ENCODE measurements around the gene PRICKLE2.
"Not testable (repeated sequence)": the region's sequence is repeated elsewhere in the genome, so short reads cannot be mapped to it uniquely, and the experiment has no call there.

PRICKLE2 gene

DNA sequence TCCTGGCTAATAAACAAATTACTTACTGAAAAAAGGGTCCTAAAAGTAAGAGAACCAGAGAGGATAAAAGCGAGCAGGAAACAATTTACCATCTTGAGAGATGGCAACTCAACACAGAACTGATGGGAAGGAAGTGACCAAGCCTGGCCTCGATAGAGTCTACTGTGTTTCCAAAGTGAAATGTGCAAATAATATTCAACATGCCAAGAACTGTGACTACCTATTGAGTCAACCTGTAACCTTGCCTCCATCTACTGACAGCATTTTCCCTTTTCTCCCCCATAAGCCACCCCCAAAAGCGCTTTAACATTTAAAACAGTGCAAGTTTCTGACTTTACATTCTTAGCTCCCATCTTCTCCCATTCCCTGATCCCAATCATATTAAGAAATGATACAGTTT is 126.6 kb downstream of the PRICKLE2 start:
- no peak for DNase-seq (ENCODE audit: low spot score)

GRCh38 chr3:64097920-64098319 is 127.3 kb downstream of the PRICKLE2 start:
- no peak for DNase-seq (ENCODE audit: low spot score)

DNA sequence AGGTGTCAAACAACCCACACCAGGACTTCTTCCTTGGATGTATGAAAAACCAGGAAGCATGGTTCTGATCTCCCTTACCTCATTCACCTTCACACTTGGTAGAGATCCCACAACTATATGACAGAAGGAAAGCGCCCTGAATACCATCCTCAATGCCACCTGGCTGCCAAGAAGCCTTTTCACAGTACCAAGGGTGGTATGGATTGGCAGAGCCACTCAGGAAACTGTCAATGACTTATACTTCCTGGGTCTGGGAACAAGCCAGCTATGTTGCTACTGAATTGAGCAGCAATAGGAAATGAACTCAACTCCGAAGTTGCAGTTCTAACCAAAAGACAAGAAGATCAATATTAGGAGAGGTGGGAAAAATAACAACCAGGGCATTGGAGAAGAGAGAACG is 129.5 kb downstream of the PRICKLE2 start:
- no peak for DNase-seq (ENCODE audit: low spot score)

DNA sequence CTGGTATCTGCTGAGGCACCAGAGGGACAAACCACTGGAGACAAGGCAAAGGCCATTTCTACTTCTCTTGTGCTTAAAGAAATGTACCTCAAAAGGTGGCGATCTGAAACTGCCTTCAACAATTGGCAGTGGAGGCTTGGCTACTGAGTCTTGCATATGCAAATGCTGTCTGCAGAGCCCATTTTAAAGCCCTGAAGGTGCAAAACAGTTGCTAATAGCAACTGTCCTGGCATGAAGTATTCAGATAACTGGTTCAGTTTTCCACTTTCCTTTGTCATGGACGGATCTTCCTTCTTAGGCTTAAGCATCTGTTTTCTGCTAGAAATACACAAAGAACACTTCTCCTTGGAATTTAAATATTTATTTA is 130.6 kb downstream of the PRICKLE2 start:
- no peak for DNase-seq (ENCODE audit: low spot score)

DNA sequence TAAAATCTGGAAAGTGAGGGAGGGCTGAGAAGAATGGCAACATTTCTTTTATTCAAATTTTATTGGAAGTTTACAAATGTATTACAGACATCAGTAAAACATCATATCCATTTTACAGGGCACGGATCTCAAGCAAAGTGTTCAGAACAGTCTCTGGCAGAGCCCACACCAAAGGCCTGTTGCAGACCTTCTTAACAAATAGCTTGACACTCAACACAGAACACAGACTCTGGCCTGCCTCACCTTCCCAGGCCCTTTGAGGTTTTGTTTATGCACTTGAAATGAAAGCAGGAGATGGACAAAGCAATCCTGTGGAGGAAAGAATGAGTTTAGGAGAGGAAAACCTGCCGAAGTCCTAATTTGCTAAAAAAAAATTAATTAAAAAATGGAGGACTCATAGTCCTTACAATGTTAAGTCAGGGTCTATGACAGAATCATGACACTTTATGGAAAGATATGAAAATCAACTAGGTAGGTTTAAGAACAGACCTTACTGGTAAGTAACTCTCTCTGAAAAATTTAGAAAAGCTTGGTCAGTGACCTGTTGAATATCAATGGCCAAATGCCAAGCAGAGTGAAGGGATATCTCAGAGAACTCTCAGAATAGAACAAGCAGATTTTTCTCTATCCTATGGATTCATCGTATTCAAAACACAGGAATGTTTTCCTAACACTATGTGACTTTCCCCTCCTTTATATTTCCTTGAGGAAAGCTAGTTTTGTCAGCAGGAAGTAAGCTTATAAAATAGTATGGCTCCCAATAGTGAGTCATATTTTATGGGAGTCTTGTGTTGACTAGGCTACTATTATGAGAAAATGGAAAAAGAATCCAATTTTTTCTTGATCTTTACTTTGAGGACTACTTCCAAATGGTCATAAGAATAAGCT is 131.2 kb downstream of the PRICKLE2 start:
- peak; percentile 12 for DNase-seq (ENCODE audit: low spot score)

DNA sequence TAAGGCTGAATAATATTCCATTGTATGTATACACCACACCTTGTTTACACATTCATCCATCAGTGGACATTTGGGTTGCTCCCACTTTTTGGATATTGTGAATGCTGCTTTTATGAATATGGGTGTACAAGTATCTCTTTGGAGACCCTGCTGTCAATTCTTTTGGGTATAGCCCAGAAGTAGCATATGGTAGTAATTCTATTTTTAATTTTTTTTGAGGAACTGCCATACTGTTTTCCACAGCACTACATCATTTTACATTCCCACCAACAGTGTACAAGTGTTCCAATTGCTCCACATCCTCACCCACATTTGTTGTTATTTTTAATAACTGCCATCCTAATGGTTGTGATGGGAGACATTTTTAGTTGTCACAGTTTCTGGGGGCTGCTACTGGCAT is 132.1 kb downstream of the PRICKLE2 start:
- DNase-seq (ENCODE audit: low spot score) = no peak

DNA sequence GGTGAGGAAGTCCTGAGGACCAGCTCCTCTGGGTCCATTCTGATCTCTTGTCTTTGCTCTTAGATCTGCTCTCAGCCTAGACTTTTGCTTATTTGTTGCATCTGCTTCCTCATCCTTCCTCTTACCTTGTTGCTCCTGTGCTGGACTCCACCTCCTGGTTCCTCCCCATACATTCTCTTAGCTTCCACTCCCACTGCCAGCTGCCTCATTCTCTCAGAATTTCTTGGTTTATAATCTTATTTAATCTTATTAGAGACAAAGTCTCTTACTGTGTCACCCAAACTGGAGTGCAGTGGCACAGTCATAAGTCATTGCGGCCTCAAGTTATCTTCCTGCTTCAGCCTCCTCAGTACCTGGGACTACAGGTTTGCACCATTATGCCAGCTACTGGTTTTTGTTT is 133.8 kb downstream of the PRICKLE2 start:
- DNase-seq (ENCODE audit: low spot score) = no peak

GRCh38 chr3:64089386-64089785 is 135.9 kb downstream of the PRICKLE2 start:
- not testable (repeated sequence) for DNase-seq (ENCODE audit: low spot score)

- DNase-seq (ENCODE audit: low spot score) = no peak
Observed at GRCh38 chr3:64088408-64089205, 136.7 kb downstream of the PRICKLE2 start.

GRCh38 chr3:64086479-64087252 is 138.6 kb downstream of the PRICKLE2 start:
- no peak for DNase-seq (ENCODE audit: low spot score)

GRCh38 chr3:64084640-64085039 is 140.6 kb downstream of the PRICKLE2 start:
- peak; percentile 18 for DNase-seq (ENCODE audit: low spot score)

DNA sequence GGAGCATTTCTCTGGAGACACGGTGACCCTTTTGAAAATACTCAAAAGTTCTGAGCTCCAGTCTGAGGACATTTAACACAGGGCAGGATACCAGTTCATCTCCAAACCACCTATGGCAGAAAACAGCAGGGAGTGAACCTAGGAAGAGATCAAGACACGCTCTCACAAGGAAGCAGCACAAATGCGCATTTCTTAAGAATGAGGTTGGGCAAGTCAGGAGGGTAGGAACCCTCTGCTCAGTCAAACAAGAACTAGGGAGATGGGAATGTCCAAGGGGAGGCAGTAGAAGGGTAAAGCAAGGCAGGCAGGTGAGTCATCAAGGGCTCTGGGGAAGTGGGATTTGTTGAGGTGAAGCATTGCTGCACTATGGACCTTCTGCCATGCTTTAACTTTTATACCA is 141.7 kb downstream of the PRICKLE2 start:
- DNase-seq (ENCODE audit: low spot score) = no peak

GRCh38 chr3:64082961-64083541 is 142.2 kb downstream of the PRICKLE2 start:
- DNase-seq (ENCODE audit: low spot score) = no peak

GRCh38 chr3:64082411-64082810 is 142.9 kb downstream of the PRICKLE2 start:
- no peak for DNase-seq (ENCODE audit: low spot score)

DNA sequence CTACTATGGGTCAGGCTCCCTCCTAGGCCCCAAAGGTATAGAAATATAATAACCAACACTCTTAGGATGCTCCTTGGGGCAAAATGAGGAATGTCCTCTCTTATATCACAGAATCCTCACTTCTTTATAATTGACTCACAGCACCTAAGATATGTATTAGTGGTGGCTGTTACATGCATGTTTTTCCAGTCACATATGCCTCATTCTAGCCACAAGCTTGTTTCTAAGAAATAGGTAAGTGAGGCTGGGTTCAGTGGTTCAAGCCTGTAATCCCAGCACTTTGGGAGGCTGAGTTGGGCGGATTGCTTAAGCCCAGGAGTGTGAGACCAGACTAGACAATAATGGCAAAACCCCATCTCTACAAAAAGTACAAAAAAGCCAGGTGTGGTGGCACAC is 144.0 kb downstream of the PRICKLE2 start:
- no peak for DNase-seq (ENCODE audit: low spot score)

GRCh38 chr3:64080616-64081234 is 144.5 kb downstream of the PRICKLE2 start:
- no peak for DNase-seq (ENCODE audit: low spot score)

DNA sequence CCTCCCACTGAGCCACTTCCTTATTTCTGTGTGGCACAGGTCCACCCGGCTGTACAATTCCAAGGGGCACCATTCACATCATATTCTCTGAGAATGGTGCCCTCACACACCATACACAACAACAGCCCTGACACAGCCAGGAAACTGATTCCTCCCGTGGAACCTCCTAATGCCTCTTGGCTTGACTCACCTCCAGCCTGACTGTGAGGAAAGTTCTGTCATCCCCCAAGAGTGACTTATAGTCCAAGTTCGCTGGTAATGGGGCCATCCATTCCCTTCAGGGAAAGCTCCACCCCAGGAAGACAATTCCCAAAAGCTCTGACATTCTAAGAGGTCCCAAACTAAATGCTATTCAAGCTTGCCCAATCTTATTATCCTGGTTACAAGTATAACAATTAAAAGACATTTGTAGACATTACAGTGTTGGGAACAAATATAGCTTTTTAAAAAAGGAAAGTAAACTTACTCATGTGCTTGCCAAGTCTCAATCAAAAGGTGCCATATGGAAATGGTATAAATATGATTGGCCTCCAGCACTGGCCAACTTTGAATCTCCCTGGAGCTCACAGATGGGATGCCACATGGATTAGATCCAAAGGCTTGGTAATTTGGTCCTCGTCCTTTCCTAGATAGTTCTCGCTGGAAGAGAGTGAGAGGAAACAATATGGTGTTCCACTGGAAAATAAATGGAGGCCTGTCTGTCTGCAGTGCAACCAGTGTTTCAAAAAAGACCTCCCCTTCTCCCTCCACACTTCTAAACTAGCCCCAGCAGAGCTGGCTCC is 145.7 kb downstream of the PRICKLE2 start:
- DNase-seq (ENCODE audit: low spot score) = no peak

DNA sequence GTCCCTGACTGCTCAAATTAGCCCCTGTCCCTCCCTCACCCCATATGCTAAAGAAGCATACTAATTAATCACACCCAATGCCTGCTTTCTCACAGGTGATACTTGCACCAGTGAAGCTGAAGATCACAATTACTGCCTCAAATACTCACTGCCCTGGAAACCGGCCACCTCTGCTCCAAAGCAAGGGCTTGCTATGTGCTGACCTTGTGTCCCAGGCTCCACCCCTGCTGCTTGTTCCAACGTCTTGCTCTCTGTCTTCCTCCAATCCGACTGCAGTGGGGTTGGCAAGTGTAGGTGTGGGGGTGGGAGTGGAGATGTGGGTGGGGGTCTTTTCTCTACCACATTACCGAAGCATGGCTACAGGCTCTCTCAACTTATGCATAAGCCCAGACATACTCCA is 146.3 kb downstream of the PRICKLE2 start:
- no peak for DNase-seq (ENCODE audit: low spot score)

GRCh38 chr3:64074895-64075679 is 150.2 kb downstream of the PRICKLE2 start:
- DNase-seq (ENCODE audit: low spot score) = no peak

- no peak for DNase-seq (ENCODE audit: low spot score)
Observed at GRCh38 chr3:64074060-64074459, 151.2 kb downstream of the PRICKLE2 start.
